CD4-positive, alpha-beta T cell (primary cell): ENCODE results near the gene C1orf105. TPM values are rescaled to one million over a fixed set of nuclear protein-coding genes. Genes with fewer than 3 reads are reported as not detected.

Source experiments
- ATAC-seq: fragments of 200-7000 bp; cut with Tn5 transposase; one replicate; pipeline ENCODE4 v1.10.0; 2022; ENCODE audit warnings: mild to moderate bottlenecking; ENCODE audit not compliant: poor library complexity
- CTCF ChIA-PET: fragments of 350-600 bp; sonication (Branson Sonifier 250); formaldehyde crosslinking; loops from one replicate; lab custom pipeline; 2021; ENCODE audit warnings: antibody characterized with exemption, inconsistent platforms; lab: Charles Lee
- POLR2A ChIA-PET: fragments of 350-600 bp; sonication (Branson Sonifier 250); formaldehyde crosslinking; loops from one replicate; lab custom pipeline; 2021; ENCODE audit warnings: antibody characterized with exemption, inconsistent platforms; lab: Charles Lee
- DNase-seq, 14 experiments: peaks; one replicate each; pipeline ENCODE4 v3.0.0-alpha.2; 2013 to 2020; ENCODE audit warnings: mixed read lengths in 2 of 14
- H3K27ac ChIP-seq, 2 donors: one replicate each; pipeline versions ENCODE4 v1.5.1 to v1.7.0; 2013; ENCODE audit warnings: low read length in 2 of 2, low read depth in 1 of 2, mild to moderate bottlenecking in 1 of 2
- H3K27me3 ChIP-seq, 2 experiments: 1 replicate in 1 of 2; 2 replicates in 1 of 2; pipeline versions ENCODE4 v1.6.1 to v1.7.0; 2013; ENCODE audit warnings: low read length in 2 of 2, control low read depth in 1 of 2, mild to moderate bottlenecking in 1 of 2, moderate library complexity in 1 of 2; ENCODE audit not compliant: insufficient read depth in 2 of 2, control insufficient read depth in 1 of 2
- H3K36me3 ChIP-seq: one replicate; pipeline ENCODE4 v1.6.1; 2013; ENCODE audit warnings: low read length, control low read depth; ENCODE audit not compliant: insufficient read depth
- H3K4me1 ChIP-seq: one replicate; pipeline ENCODE4 v1.6.1; 2013; ENCODE audit warnings: low read length, control low read depth; ENCODE audit not compliant: insufficient read depth
- H3K4me3 ChIP-seq: one replicate; pipeline ENCODE4 v1.5.1; 2013; ENCODE audit warnings: mild to moderate bottlenecking, low read length, moderate library complexity
- H3K9me3 ChIP-seq, 2 experiments: 1 replicate in 1 of 2; 2 replicates in 1 of 2; pipeline versions ENCODE4 v1.6.1 to v1.7.0; 2013; ENCODE audit warnings: low read length in 2 of 2, mild to moderate bottlenecking in 2 of 2, control low read depth in 1 of 2, moderate library complexity in 1 of 2; ENCODE audit not compliant: control insufficient read depth in 1 of 2, insufficient read depth in 1 of 2
- H3K27ac Mint-ChIP-seq: one replicate; pipeline ENCODE4 v1.8.0; 2020; ENCODE audit warnings: mixed read lengths
- H3K27me3 Mint-ChIP-seq: one replicate; pipeline ENCODE4 v1.8.0; 2021; ENCODE audit warnings: mixed read lengths
- H3K36me3 Mint-ChIP-seq: one replicate; pipeline ENCODE4 v1.8.0; 2021; ENCODE audit warnings: low read depth, mixed read lengths
- H3K4me1 Mint-ChIP-seq: one replicate; pipeline ENCODE4 v1.8.0; 2021; ENCODE audit warnings: low read depth, mixed read lengths
- H3K4me3 Mint-ChIP-seq: one replicate; pipeline ENCODE4 v1.8.0; 2020; ENCODE audit warnings: mild to moderate bottlenecking, mixed read lengths
- H3K9me3 Mint-ChIP-seq: one replicate; pipeline ENCODE4 v1.8.0; 2020; ENCODE audit warnings: mixed read lengths
- intact Hi-C, 2 experiments: fragments of 100-400 bp; cut with DNase I in 1 of 2; cut with micrococcal nuclease in 1 of 2; formaldehyde crosslinking; loops; one replicate each; pipeline versions ENCODE4 v1.15.1 to v1.9.0; 2023 to 2025; cut with DNase I, micrococcal nuclease
- total RNA-seq, 174 experiments: library from RNA in 2 of 174; stranded (reverse) in 2 of 174; gene quantifications; one replicate each; pipeline ENCODE4 v1.2.3 and lab custom pipeline; 2021 to 2026
- TF ChIP-seq, protein P1 (sequence below): fragments of 200-600 bp; IDR thresholded peaks from one replicate; pipeline ENCODE4 v1.8.0; 2022; ENCODE audit warnings: antibody characterized with exemption, mild to moderate bottlenecking

C1orf105 gene
- total RNA-seq, 2 experiments from 2014 or later, result not detected

DNA sequence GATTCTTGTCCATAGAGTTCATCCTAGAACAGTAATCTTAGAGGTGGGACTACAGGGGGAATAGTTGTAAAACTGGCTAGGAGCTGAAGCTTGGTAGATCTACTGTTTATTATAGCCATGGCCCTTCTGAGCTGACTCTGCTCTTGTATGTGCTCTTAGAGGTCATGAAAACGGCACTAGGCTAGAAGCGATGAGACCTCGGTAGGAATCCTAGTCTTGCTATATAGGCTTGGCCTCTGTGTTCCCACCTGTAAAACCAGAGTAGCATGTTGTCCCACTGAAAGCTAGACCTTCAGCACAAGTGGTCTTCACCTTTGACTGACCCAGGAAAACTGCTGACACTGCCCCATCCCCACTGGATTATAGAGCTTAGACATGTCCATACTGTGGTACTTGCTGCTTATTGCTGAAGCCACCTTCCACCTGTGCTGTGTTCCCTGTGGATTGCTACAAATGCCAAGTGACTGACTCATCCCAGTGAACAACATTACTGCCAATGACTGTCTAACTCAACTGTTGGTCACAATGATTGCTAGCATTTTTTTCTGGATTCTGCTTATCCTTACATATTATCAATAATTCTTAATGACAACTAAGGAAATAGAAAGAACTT lies 46.4 kb downstream of the C1orf105 start:
- Histone ChIP-seq H3K27ac (no peak overlapping the region), H3K36me3 (no peaks in the 10 kb centered on the region), H3K9me3 (no peaks in the 10 kb centered on the region), H3K4me3 (no peak overlapping the region), H3K4me1 (no peaks in the 10 kb centered on the region), H3K27me3 (no peaks in the 10 kb centered on the region)
- H3K36me3 Mint-ChIP-seq, result no peaks in the 10 kb centered on the region
- no peak overlapping the region for H3K27ac Mint-ChIP-seq
- ATAC-seq (no peak), DNase-seq (no peak)
- no peaks in the 10 kb centered on the region for H3K9me3 Mint-ChIP-seq
- H3K27me3 Mint-ChIP-seq, result no peaks in the 10 kb centered on the region
- H3K4me3 Mint-ChIP-seq, result no peak overlapping the region
- ChIA-PET CTCF (no interaction called here), POLR2A (no interaction called here)
- no peaks in the 10 kb centered on the region for H3K4me1 Mint-ChIP-seq
- TF ChIP-seq, protein P1, sequence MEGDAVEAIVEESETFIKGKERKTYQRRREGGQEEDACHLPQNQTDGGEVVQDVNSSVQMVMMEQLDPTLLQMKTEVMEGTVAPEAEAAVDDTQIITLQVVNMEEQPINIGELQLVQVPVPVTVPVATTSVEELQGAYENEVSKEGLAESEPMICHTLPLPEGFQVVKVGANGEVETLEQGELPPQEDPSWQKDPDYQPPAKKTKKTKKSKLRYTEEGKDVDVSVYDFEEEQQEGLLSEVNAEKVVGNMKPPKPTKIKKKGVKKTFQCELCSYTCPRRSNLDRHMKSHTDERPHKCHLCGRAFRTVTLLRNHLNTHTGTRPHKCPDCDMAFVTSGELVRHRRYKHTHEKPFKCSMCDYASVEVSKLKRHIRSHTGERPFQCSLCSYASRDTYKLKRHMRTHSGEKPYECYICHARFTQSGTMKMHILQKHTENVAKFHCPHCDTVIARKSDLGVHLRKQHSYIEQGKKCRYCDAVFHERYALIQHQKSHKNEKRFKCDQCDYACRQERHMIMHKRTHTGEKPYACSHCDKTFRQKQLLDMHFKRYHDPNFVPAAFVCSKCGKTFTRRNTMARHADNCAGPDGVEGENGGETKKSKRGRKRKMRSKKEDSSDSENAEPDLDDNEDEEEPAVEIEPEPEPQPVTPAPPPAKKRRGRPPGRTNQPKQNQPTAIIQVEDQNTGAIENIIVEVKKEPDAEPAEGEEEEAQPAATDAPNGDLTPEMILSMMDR, result no peak
- intact Hi-C loops, result no loop called here

GRCh38 chr1:172467446-172467845 lies 47.0 kb downstream of the C1orf105 start:
- H3K36me3 Mint-ChIP-seq, result no peaks in the 10 kb centered on the region
- CTCF ChIA-PET, result no interaction called here
- H3K4me3 ChIP-seq, result no peak overlapping the region
- H3K4me1 Mint-ChIP-seq, result no peaks in the 10 kb centered on the region
- H3K4me3 Mint-ChIP-seq, result no peak overlapping the region
- no peaks in the 10 kb centered on the region for H3K9me3 Mint-ChIP-seq
- H3K27me3 ChIP-seq, result no peaks in the 10 kb centered on the region
- ATAC-seq (no peak), DNase-seq (no peak)
- H3K4me1 ChIP-seq, result no peaks in the 10 kb centered on the region
- intact Hi-C loops, result no loop called here
- no peaks in the 10 kb centered on the region for H3K36me3 ChIP-seq
- no peaks in the 10 kb centered on the region for H3K9me3 ChIP-seq
- TF ChIP-seq, protein P1, result no peak
- no peak overlapping the region for H3K27ac Mint-ChIP-seq
- no peaks in the 10 kb centered on the region for H3K27me3 Mint-ChIP-seq
- no peak overlapping the region for H3K27ac ChIP-seq
- POLR2A ChIA-PET, result no interaction called here

DNA sequence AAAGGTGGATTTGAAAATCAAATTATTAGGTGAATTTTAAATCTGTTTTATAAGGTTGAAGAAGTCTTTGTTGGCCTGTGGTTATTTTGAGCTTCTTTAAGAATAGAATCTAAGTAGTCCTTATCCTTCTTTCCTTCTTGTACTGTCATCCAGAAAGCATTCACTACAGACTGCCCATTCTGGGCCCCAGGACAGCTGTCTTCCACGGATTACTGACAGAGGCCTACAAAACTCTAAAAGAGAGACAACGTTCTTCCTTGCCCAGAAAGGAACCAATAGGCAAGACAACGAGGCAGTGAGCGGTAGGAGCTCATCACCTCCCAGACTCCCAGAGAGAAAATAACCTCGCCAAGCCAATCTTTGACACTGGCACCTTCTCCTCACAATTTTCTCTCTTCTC lies 47.8 kb downstream of the C1orf105 start:
- no peaks in the 10 kb centered on the region for H3K36me3 ChIP-seq
- Mint-ChIP-seq H3K4me1 (no peaks in the 10 kb centered on the region), H3K9me3 (no peaks in the 10 kb centered on the region), H3K27me3 (no peaks in the 10 kb centered on the region), H3K4me3 (no peak overlapping the region), H3K27ac (no peak overlapping the region), H3K36me3 (no peaks in the 10 kb centered on the region)
- no peaks in the 10 kb centered on the region for H3K27me3 ChIP-seq
- H3K27ac ChIP-seq, result no peak overlapping the region
- H3K9me3 ChIP-seq, result no peaks in the 10 kb centered on the region
- CTCF ChIA-PET, result interaction anchor here (1.2 kb wide), 1 partner anchor 25 kb away, joined by 3 read pairs; the partner anchor contains the start of gene PIGC
- intact Hi-C loops, result no loop called here
- no peaks in the 10 kb centered on the region for H3K4me1 ChIP-seq
- no peak overlapping the region for H3K4me3 ChIP-seq
- DNase-seq (no peak), ATAC-seq (no peak)
- POLR2A ChIA-PET, result no interaction called here
- TF ChIP-seq, protein P1, result no peak
